NCI-H2171 treated with DMSO at 0.1 percent for 48 hours (cell line): ENCODE data around the gene ABO.
"Not testable (repeated sequence)": the region's sequence is repeated elsewhere in the genome, so short reads cannot be mapped to it uniquely, and the experiment has no call there.

Experiments used
- DNase-seq: peaks from one replicate; lab custom pipeline; 2025; lab: John Stamatoyannopoulos, UW

Gene ABO

GRCh38 chr9:133242991-133243390 is 32.0 kb downstream of the ABO start:
- DNase-seq = no peak

GRCh38 chr9:133242241-133242640 is 32.8 kb downstream of the ABO start:
- no peak for DNase-seq

GRCh38 chr9:133239533-133240090 is 35.4 kb downstream of the ABO start:
- DNase-seq = no peak

- no peak for DNase-seq
Observed at GRCh38 chr9:133238851-133239532, 36.0 kb downstream of the ABO start.

GRCh38 chr9:133238272-133238850 is 36.6 kb downstream of the ABO start:
- DNase-seq = no peak

GRCh38 chr9:133237035-133237731 is 37.8 kb downstream of the ABO start:
- DNase-seq = no peak

GRCh38 chr9:133236291-133237034 is 38.5 kb downstream of the ABO start:
- not testable (repeated sequence) for DNase-seq

GRCh38 chr9:133235549-133236222 is 39.3 kb downstream of the ABO start:
- no peak for DNase-seq

GRCh38 chr9:133234577-133235322 is 40.3 kb downstream of the ABO start:
- DNase-seq = no peak

- DNase-seq = no peak
Observed at GRCh38 chr9:133233681-133234432, 41.1 kb downstream of the ABO start.

- DNase-seq = not testable (repeated sequence)
Observed at GRCh38 chr9:133231934-133232568, 43.0 kb downstream of the ABO start.

GRCh38 chr9:133230514-133230913 is 44.5 kb downstream of the ABO start:
- not testable (repeated sequence) for DNase-seq

- DNase-seq = no peak
Observed at GRCh38 chr9:133230093-133230492, 44.9 kb downstream of the ABO start.

GRCh38 chr9:133228474-133229193 is 46.4 kb downstream of the ABO start:
- DNase-seq = not testable (repeated sequence)

- not testable (repeated sequence) for DNase-seq
Observed at GRCh38 chr9:133227996-133228395, 47.0 kb downstream of the ABO start.

GRCh38 chr9:133227242-133227860 is 47.6 kb downstream of the ABO start:
- DNase-seq = no peak

- no peak for DNase-seq
Observed at GRCh38 chr9:133226219-133227171, 48.5 kb downstream of the ABO start.
